ENCODE results near the gene EYS.

EYS gene

DNA sequence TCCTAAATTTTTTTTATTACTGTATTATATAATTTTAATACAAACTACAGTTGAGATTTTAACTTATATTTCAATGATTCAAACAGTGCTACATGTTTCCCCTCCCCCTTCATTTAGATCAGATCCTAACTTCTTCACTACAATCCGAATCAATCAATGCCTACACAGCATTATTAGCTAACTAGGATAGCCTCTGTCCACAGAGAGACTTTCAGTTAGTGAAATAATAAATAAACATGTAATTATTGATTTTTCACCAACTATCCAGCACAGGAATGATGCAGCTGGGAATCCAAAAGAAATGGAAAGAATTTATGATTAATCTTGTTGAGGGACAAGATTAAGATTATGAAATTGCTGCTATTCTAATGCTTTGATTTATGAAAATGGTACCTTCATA lies 1907.7 kb downstream of the EYS start:
- no peak for DNase-seq (ENCODE audit: low read depth)

GRCh38 chr6:63798378-63798777 lies 1908.6 kb downstream of the EYS start:
- H3K4me3 ChIP-seq (ENCODE audit: low read depth, low read length) = no peak overlapping the region
- TF ChIP-seq CTCF (IDR thresholded peaks at IDR 0.05; ENCODE audit: control insufficient read depth, extremely low read depth, insufficient read depth) = no peak
- DNase-seq (ENCODE audit: low read depth) = no peak

More for the DNA sequence above, 1907.7 kb downstream of the EYS start:
- TF ChIP-seq CTCF (IDR thresholded peaks at IDR 0.05; ENCODE audit: control insufficient read depth, extremely low read depth, insufficient read depth) = no peak
- no peak overlapping the region for H3K4me3 ChIP-seq (ENCODE audit: low read depth, low read length)

DNA sequence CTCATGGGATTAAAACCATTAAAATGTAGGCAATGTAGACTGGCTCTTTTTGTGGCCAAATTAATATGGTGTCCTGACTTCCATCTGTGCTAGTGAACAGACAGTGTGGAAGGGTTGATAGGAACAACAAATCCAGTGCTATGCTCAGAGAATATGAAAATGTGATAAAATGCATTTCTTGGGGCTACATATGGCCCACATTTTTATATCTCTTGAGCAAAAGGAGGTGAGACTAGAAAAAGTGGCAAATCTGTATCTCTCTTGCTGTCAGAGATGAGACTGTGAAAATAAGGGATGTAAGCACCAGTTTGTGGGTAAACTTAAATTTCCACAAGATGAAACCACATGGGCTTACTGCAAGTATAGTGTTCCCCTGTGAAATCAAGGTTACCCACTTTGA lies 1909.3 kb downstream of the EYS start:
- DNase-seq (ENCODE audit: low read depth) = no peak
- no peak for TF ChIP-seq CTCF (IDR thresholded peaks at IDR 0.05; ENCODE audit: control insufficient read depth, extremely low read depth, insufficient read depth)
- no peak overlapping the region for H3K4me3 ChIP-seq (ENCODE audit: low read depth, low read length)

DNA sequence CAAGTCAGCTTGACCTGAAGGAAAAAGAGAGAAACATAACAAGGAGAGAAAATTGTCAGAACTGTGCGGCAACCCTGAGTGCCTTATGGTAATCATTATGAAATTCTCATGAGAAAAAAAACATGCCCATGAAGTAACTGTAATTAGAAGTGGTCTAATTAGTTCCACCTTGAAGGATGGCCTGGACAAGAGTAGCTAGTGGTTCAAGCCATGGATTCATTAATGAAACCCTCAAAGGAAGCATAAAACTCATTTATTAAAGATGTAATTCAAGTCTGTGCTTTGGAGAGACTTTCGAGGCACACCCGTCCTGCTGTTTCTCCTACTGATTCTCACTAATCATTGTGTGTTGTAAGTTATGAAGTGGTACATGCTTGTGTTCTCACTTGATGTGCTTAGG lies 1911.2 kb downstream of the EYS start:
- no peak overlapping the region for H3K4me3 ChIP-seq (ENCODE audit: low read depth, low read length)
- no peak for DNase-seq (ENCODE audit: low read depth)

GRCh38 chr6:63795006-63795405 lies 1912.0 kb downstream of the EYS start:
- H3K4me3 ChIP-seq (ENCODE audit: low read depth, low read length) = no peak overlapping the region
- DNase-seq (ENCODE audit: low read depth) = no peak
- TF ChIP-seq CTCF (IDR thresholded peaks at IDR 0.05; ENCODE audit: control insufficient read depth, extremely low read depth, insufficient read depth) = no peak

More for the DNA sequence above, 1911.2 kb downstream of the EYS start:
- TF ChIP-seq CTCF (IDR thresholded peaks at IDR 0.05; ENCODE audit: control insufficient read depth, extremely low read depth, insufficient read depth) = no peak

DNA sequence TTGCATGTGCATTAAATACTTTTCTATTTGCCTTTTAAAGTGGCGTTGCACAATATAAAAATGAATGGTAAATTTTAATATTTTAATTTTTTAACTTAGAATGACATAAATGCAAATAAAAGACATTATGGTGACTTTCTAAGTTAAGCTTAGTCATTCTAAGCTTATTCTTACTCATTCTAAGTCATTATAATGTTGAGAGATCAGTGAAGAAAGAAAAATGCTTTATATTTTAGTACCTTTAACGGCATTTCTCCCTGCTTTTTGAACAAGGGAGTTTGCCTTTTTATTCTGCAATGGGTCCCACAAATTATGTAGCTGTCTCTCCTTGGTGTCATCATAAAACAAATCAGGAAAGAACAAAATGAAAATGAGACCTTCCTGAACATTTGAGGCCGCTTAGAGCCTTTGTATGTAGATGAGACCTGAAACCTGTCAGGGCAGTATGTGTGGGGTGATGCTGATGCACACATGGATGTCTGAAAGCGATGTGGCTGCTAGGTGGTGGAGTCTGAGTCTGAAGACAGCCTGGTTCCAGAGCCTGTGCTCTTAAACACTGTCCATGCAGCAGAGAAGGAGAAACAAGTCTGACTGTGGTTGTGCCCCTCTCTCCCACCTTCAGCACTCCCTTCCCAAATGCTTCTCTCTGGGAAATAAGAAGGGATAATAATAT lies 1913.4 kb downstream of the EYS start:
- H3K4me3 ChIP-seq (ENCODE audit: low read depth, low read length) = no peak overlapping the region
- no peak for TF ChIP-seq CTCF (IDR thresholded peaks at IDR 0.05; ENCODE audit: control insufficient read depth, extremely low read depth, insufficient read depth)
- no peak for DNase-seq (ENCODE audit: low read depth)

All from LNCaP clone FGC (cell line).